Keratinocyte (primary cell): ENCODE measurements around the gene DFFB. TPM values are rescaled to one million over a fixed set of nuclear protein-coding genes. Genes with fewer than 3 reads are reported as not detected.

Experiments
- DNase-seq: peaks from one replicate; pipeline ENCODE4 v3.0.0-alpha.2; 2011; ENCODE audit warnings: low read depth, missing footprints, low spot score
- FAIRE-seq: peaks from 2 replicates; lab custom pipeline; 2011; peaks lifted over from hg19 to GRCh38; lab: Jason Lieb, UNC
- H2AFZ ChIP-seq: 2 replicates; pipeline ENCODE4 v1.6.0; 2012; ENCODE audit warnings: low read length, control low read depth, inconsistent platforms; ENCODE audit not compliant: control insufficient read depth
- H3K27ac ChIP-seq: 2 replicates; pipeline ENCODE4 v1.5.1; 2011; ENCODE audit warnings: low read length; ENCODE audit not compliant: control insufficient read depth, insufficient read depth
- H3K27me3 ChIP-seq: 3 replicates; pipeline ENCODE4 v1.6.0; 2011; ENCODE audit warnings: low read length; ENCODE audit not compliant: control insufficient read depth, insufficient read depth; ENCODE audit errors: extremely low read depth
- H3K36me3 ChIP-seq, 2 experiments: 2 replicates in 1 of 2; 3 replicates in 1 of 2; pipeline ENCODE4 v1.5.1; 2011; ENCODE audit warnings: low read length in 2 of 2, mild to moderate bottlenecking in 1 of 2; ENCODE audit not compliant: control insufficient read depth in 2 of 2, insufficient read depth in 2 of 2; ENCODE audit errors: extremely low read depth in 1 of 2
- H3K4me1 ChIP-seq: 3 replicates; pipeline ENCODE4 v1.5.1; 2011; ENCODE audit warnings: low read length; ENCODE audit not compliant: control insufficient read depth, insufficient read depth; ENCODE audit errors: extremely low read depth
- H3K4me2 ChIP-seq: 3 replicates; pipeline ENCODE4 v1.6.0; 2011; ENCODE audit warnings: low read depth, low read length; ENCODE audit not compliant: control insufficient read depth, insufficient read depth; ENCODE audit errors: extremely low read depth
- H3K4me3 ChIP-seq, 3 experiments: fragments of 200-600 bp in 1 of 3; sonication (generic) in 1 of 3; 2 replicates in 2 of 3; 3 replicates in 1 of 3; pipeline ENCODE4 v1.5.1; 2011 to 2016; ENCODE audit warnings: low read length in 3 of 3, mild to moderate bottlenecking in 3 of 3, control low read depth in 2 of 3, inconsistent platforms in 1 of 3, low read depth in 1 of 3, mixed read lengths in 1 of 3, mixed run types in 1 of 3, moderate library complexity in 1 of 3; ENCODE audit not compliant: control insufficient read depth in 2 of 3, insufficient read depth in 2 of 3; ENCODE audit errors: extremely low read depth in 1 of 3
- H3K79me2 ChIP-seq: 2 replicates; pipeline ENCODE4 v1.6.0; 2012; ENCODE audit warnings: low read length; ENCODE audit not compliant: control insufficient read depth, insufficient read depth
- H3K9ac ChIP-seq: 3 replicates; pipeline ENCODE4 v1.6.0; 2011; ENCODE audit warnings: low read length; ENCODE audit not compliant: control insufficient read depth, insufficient read depth; ENCODE audit errors: extremely low read depth
- H3K9me1 ChIP-seq: 3 replicates; pipeline ENCODE4 v1.6.0; 2011; ENCODE audit warnings: low read length; ENCODE audit not compliant: control insufficient read depth, insufficient read depth; ENCODE audit errors: extremely low read depth
- H3K9me3 ChIP-seq: 2 replicates; pipeline ENCODE4 v1.5.1; 2012; ENCODE audit warnings: low read depth, low read length; ENCODE audit not compliant: control insufficient read depth
- H4K20me1 ChIP-seq: 3 replicates; pipeline ENCODE4 v1.6.0; 2011; ENCODE audit warnings: low read length; ENCODE audit not compliant: control insufficient read depth, insufficient read depth; ENCODE audit errors: extremely low read depth
- EZH2 ChIP-seq: IDR thresholded peaks from one replicate; pipeline ENCODE4 v1.6.1; 2012; ENCODE audit warnings: inconsistent platforms, mild to moderate bottlenecking, low read length, moderate library complexity
- dilution Hi-C: fragments of 300-500 bp; cut with MboI; formaldehyde crosslinking; loops from one replicate; pipeline ENCODE4 v1.7.0; 2020; ENCODE audit warnings: low sequenced_read_pairs; ENCODE audit not compliant: extremely low pct_ligation_motif_present
- polyA plus RNA-seq, 5 experiments: library from polyadenylated mRNA; depleted of rRNA in 3 of 5; stranded (reverse) in 3 of 5; stranded (forward) in 1 of 5; unstranded in 1 of 5; fragments of >200 nt; gene quantifications; 1 replicate in 1 of 5; 2 replicates in 3 of 5; 3 replicates in 1 of 5; pipeline versions ENCODE4 v1.2.1 to v1.2.3, GENCODE V29; 2011 to 2012; ENCODE audit warnings: missing spikeins in 2 of 5, low read depth in 1 of 5, low replicate concordance in 1 of 5
- TF ChIP-seq, protein P1 (sequence below), 3 experiments: IDR thresholded peaks in 1 of 3; conservative IDR thresholded peaks in 1 of 3; optimal IDR thresholded peaks in 1 of 3; 2 replicates in 2 of 3; 3 replicates in 1 of 3; pipeline versions ENCODE3 to v1.5.1; 2011; ENCODE audit warnings: low read length in 3 of 3, mild to moderate bottlenecking in 3 of 3, moderate library complexity in 2 of 3, control low read depth in 1 of 3, inconsistent platforms in 1 of 3; ENCODE audit not compliant: insufficient read depth in 2 of 3; ENCODE audit errors: extremely low read depth in 1 of 3

DFFB gene
- polyA plus RNA-seq, 1 donor (not counting 4 experiments of a cell fraction or from before 2014, with no cell fraction given): 5.2 TPM

DNA sequence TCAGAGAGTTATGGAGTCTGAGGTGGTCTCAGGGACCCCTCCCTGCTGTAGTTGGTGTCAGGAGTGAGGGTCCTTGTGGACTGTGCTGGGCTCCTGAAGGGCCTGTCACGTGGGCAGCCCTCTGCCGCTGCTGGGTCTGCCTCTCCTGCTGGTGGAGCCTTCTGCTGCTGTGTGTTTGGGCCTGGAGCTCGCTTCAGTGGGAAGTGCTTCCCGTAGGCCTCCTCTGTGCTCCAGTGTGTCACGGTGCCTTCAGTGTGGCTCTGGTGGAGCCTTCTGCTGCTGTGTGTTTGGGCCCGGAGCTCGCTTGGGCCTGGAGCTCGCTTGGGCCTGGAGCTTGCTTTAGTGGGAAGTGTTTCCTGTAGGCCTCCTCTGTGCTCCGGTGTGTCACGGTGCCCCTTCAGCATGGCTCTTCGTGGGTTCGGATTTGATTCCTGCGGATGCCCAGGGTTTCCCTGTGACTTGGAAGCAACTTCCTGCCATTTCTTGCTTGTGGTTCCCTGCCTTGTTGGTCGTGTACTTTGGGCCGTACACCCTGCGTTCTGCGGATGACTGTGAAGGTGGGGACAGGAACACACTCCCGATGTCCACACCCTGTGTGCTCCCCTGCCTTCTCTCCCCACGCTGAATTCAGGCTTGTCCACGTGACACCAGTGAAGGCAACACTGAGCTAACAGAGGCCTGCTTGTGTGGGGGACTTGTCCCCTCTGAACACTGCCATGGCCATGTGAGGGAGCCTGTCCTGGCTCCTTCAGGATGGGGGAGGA is 23.3 kb downstream of the DFFB start:
- Histone ChIP-seq H3K9me3 (peaks cover 3% of the 10 kb centered on the region), H3K9me1 (no peaks in the 10 kb centered on the region), H3K36me3 (peaks cover 0 to 11% of the 10 kb centered on the region in 2 experiments), H2AFZ (no peak overlapping the region), H3K79me2 (no peaks in the 10 kb centered on the region), H3K4me2 (no peak overlapping the region), H4K20me1 (no peaks in the 10 kb centered on the region), H3K27me3 (no peaks in the 10 kb centered on the region), H3K27ac (no peak overlapping the region), H3K4me1 (no peaks in the 10 kb centered on the region), H3K4me3 (no peak overlapping the region), H3K9ac (no peak overlapping the region)
- FAIRE-seq: no peak
- dilution Hi-C loops: no loop called here
- no peak for DNase-seq
- no peak for TF ChIP-seq EZH2
- TF ChIP-seq, protein P1, sequence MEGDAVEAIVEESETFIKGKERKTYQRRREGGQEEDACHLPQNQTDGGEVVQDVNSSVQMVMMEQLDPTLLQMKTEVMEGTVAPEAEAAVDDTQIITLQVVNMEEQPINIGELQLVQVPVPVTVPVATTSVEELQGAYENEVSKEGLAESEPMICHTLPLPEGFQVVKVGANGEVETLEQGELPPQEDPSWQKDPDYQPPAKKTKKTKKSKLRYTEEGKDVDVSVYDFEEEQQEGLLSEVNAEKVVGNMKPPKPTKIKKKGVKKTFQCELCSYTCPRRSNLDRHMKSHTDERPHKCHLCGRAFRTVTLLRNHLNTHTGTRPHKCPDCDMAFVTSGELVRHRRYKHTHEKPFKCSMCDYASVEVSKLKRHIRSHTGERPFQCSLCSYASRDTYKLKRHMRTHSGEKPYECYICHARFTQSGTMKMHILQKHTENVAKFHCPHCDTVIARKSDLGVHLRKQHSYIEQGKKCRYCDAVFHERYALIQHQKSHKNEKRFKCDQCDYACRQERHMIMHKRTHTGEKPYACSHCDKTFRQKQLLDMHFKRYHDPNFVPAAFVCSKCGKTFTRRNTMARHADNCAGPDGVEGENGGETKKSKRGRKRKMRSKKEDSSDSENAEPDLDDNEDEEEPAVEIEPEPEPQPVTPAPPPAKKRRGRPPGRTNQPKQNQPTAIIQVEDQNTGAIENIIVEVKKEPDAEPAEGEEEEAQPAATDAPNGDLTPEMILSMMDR (optimal IDR thresholded peaks at IDR 0.05 in 1 of 3, IDR thresholded peaks at IDR 0.05 in 1 of 3, conservative IDR thresholded peaks at IDR 0.05 in 1 of 3; ENCODE audit: extremely low read depth in 1 of 3, insufficient read depth in 2 of 3, low read length in 3 of 3): no peak

DNA sequence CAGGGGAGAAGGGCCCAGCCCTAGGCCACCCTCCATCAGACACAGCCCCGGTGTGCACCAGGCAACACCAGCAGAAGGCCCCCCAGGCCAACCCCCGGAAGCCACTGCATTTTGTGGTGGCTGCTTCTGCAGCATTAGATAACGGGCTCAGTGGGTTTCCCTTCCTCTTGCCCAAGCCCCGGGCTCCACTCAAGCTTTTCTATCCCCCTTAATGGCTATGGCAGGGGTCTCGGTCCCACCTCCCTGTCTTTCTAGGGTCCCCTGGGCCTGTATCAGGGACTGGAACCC is 23.9 kb downstream of the DFFB start:
- TF ChIP-seq, protein P1 (optimal IDR thresholded peaks at IDR 0.05 in 1 of 3, IDR thresholded peaks at IDR 0.05 in 1 of 3, conservative IDR thresholded peaks at IDR 0.05 in 1 of 3; ENCODE audit: extremely low read depth in 1 of 3, insufficient read depth in 2 of 3, low read length in 3 of 3): no peak
- TF ChIP-seq EZH2: no peak
- dilution Hi-C loops: no loop called here
- Histone ChIP-seq H3K79me2 (no peaks in the 10 kb centered on the region), H3K9ac (no peak overlapping the region), H4K20me1 (no peaks in the 10 kb centered on the region), H3K4me3 (no peak overlapping the region), H3K36me3 (peaks cover 0 to 12% of the 10 kb centered on the region in 2 experiments), H3K9me1 (no peaks in the 10 kb centered on the region), H3K27ac (no peak overlapping the region), H3K4me2 (no peak overlapping the region), H2AFZ (no peak overlapping the region), H3K4me1 (no peaks in the 10 kb centered on the region), H3K9me3 (peaks cover 3% of the 10 kb centered on the region), H3K27me3 (no peaks in the 10 kb centered on the region)
- FAIRE-seq (no peak), DNase-seq (no peak)
